Keratinocyte (primary cell): ENCODE measurements around the gene GRM1. TPM values are rescaled to one million over a fixed set of nuclear protein-coding genes. Genes with fewer than 3 reads are reported as not detected.

ENCODE experiments used
- DNase-seq: peaks from one replicate; pipeline ENCODE4 v3.0.0-alpha.2; 2011; ENCODE audit warnings: low read depth, missing footprints, low spot score
- FAIRE-seq: peaks from 2 replicates; lab custom pipeline; 2011; peaks lifted over from hg19 to GRCh38; lab: Jason Lieb, UNC
- H2AFZ ChIP-seq: 2 replicates; pipeline ENCODE4 v1.6.0; 2012; ENCODE audit warnings: low read length, control low read depth, inconsistent platforms; ENCODE audit not compliant: control insufficient read depth
- H3K27ac ChIP-seq: 2 replicates; pipeline ENCODE4 v1.5.1; 2011; ENCODE audit warnings: low read length; ENCODE audit not compliant: control insufficient read depth, insufficient read depth
- H3K27me3 ChIP-seq: 3 replicates; pipeline ENCODE4 v1.6.0; 2011; ENCODE audit warnings: low read length; ENCODE audit not compliant: control insufficient read depth, insufficient read depth; ENCODE audit errors: extremely low read depth
- H3K36me3 ChIP-seq, 2 experiments: 2 replicates in 1 of 2; 3 replicates in 1 of 2; pipeline ENCODE4 v1.5.1; 2011; ENCODE audit warnings: low read length in 2 of 2, mild to moderate bottlenecking in 1 of 2; ENCODE audit not compliant: control insufficient read depth in 2 of 2, insufficient read depth in 2 of 2; ENCODE audit errors: extremely low read depth in 1 of 2
- H3K4me1 ChIP-seq: 3 replicates; pipeline ENCODE4 v1.5.1; 2011; ENCODE audit warnings: low read length; ENCODE audit not compliant: control insufficient read depth, insufficient read depth; ENCODE audit errors: extremely low read depth
- H3K4me2 ChIP-seq: 3 replicates; pipeline ENCODE4 v1.6.0; 2011; ENCODE audit warnings: low read depth, low read length; ENCODE audit not compliant: control insufficient read depth, insufficient read depth; ENCODE audit errors: extremely low read depth
- H3K4me3 ChIP-seq, 3 experiments: fragments of 200-600 bp in 1 of 3; sonication (generic) in 1 of 3; 2 replicates in 2 of 3; 3 replicates in 1 of 3; pipeline ENCODE4 v1.5.1; 2011 to 2016; ENCODE audit warnings: low read length in 3 of 3, mild to moderate bottlenecking in 3 of 3, control low read depth in 2 of 3, inconsistent platforms in 1 of 3, low read depth in 1 of 3, mixed read lengths in 1 of 3, mixed run types in 1 of 3, moderate library complexity in 1 of 3; ENCODE audit not compliant: control insufficient read depth in 2 of 3, insufficient read depth in 2 of 3; ENCODE audit errors: extremely low read depth in 1 of 3
- H3K79me2 ChIP-seq: 2 replicates; pipeline ENCODE4 v1.6.0; 2012; ENCODE audit warnings: low read length; ENCODE audit not compliant: control insufficient read depth, insufficient read depth
- H3K9ac ChIP-seq: 3 replicates; pipeline ENCODE4 v1.6.0; 2011; ENCODE audit warnings: low read length; ENCODE audit not compliant: control insufficient read depth, insufficient read depth; ENCODE audit errors: extremely low read depth
- H3K9me1 ChIP-seq: 3 replicates; pipeline ENCODE4 v1.6.0; 2011; ENCODE audit warnings: low read length; ENCODE audit not compliant: control insufficient read depth, insufficient read depth; ENCODE audit errors: extremely low read depth
- H3K9me3 ChIP-seq: 2 replicates; pipeline ENCODE4 v1.5.1; 2012; ENCODE audit warnings: low read depth, low read length; ENCODE audit not compliant: control insufficient read depth
- H4K20me1 ChIP-seq: 3 replicates; pipeline ENCODE4 v1.6.0; 2011; ENCODE audit warnings: low read length; ENCODE audit not compliant: control insufficient read depth, insufficient read depth; ENCODE audit errors: extremely low read depth
- EZH2 ChIP-seq: IDR thresholded peaks from one replicate; pipeline ENCODE4 v1.6.1; 2012; ENCODE audit warnings: inconsistent platforms, mild to moderate bottlenecking, low read length, moderate library complexity
- dilution Hi-C: fragments of 300-500 bp; cut with MboI; formaldehyde crosslinking; loops from one replicate; pipeline ENCODE4 v1.7.0; 2020; ENCODE audit warnings: low sequenced_read_pairs; ENCODE audit not compliant: extremely low pct_ligation_motif_present
- polyA plus RNA-seq, 5 experiments: library from polyadenylated mRNA; depleted of rRNA in 3 of 5; stranded (reverse) in 3 of 5; stranded (forward) in 1 of 5; unstranded in 1 of 5; fragments of >200 nt; gene quantifications; 1 replicate in 1 of 5; 2 replicates in 3 of 5; 3 replicates in 1 of 5; pipeline versions ENCODE4 v1.2.1 to v1.2.3, GENCODE V29; 2011 to 2012; ENCODE audit warnings: missing spikeins in 2 of 5, low read depth in 1 of 5, low replicate concordance in 1 of 5
- TF ChIP-seq, protein P1 (sequence below), 3 experiments: IDR thresholded peaks in 1 of 3; conservative IDR thresholded peaks in 1 of 3; optimal IDR thresholded peaks in 1 of 3; 2 replicates in 2 of 3; 3 replicates in 1 of 3; pipeline versions ENCODE3 to v1.5.1; 2011; ENCODE audit warnings: low read length in 3 of 3, mild to moderate bottlenecking in 3 of 3, moderate library complexity in 2 of 3, control low read depth in 1 of 3, inconsistent platforms in 1 of 3; ENCODE audit not compliant: insufficient read depth in 2 of 3; ENCODE audit errors: extremely low read depth in 1 of 3

The GRM1 gene
- polyA plus RNA-seq, 1 donor (not counting 4 experiments of a cell fraction or from before 2014, with no cell fraction given) = not detected

DNA sequence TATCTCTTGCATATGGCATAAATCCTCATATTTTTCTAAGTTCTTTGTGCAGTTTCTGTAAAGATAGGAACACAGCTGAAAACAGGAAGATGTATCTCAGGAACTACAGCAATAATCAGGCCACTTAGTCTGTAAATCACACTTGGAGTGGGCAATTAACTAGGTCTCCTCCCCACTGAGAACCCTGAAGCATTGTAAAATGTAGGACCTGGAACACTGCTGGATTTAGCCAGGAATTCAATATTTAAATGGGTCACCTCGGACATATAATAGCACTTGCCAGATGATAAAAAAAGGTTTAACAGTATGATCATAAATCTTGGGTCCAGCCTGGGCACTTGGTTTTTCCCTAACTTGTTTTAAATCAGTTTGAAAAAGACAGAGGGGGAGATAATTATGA, 155.0 kb downstream of the GRM1 start:
- no peak for DNase-seq
- no peak for FAIRE-seq
- Histone ChIP-seq H3K27me3 (no peaks in the 10 kb centered on the region), H3K27ac (no peak overlapping the region), H3K9me3 (no peaks in the 10 kb centered on the region), H4K20me1 (no peaks in the 10 kb centered on the region), H3K4me3 (no peak overlapping the region), H3K79me2 (no peaks in the 10 kb centered on the region), H3K36me3 (no peaks in the 10 kb centered on the region), H2AFZ (no peak overlapping the region), H3K4me2 (no peak overlapping the region), H3K4me1 (no peaks in the 10 kb centered on the region), H3K9ac (no peak overlapping the region), H3K9me1 (no peaks in the 10 kb centered on the region)
- dilution Hi-C loops = no loop called here
- no peak for TF ChIP-seq EZH2
- TF ChIP-seq, protein P1, sequence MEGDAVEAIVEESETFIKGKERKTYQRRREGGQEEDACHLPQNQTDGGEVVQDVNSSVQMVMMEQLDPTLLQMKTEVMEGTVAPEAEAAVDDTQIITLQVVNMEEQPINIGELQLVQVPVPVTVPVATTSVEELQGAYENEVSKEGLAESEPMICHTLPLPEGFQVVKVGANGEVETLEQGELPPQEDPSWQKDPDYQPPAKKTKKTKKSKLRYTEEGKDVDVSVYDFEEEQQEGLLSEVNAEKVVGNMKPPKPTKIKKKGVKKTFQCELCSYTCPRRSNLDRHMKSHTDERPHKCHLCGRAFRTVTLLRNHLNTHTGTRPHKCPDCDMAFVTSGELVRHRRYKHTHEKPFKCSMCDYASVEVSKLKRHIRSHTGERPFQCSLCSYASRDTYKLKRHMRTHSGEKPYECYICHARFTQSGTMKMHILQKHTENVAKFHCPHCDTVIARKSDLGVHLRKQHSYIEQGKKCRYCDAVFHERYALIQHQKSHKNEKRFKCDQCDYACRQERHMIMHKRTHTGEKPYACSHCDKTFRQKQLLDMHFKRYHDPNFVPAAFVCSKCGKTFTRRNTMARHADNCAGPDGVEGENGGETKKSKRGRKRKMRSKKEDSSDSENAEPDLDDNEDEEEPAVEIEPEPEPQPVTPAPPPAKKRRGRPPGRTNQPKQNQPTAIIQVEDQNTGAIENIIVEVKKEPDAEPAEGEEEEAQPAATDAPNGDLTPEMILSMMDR (optimal IDR thresholded peaks at IDR 0.05 in 1 of 3, IDR thresholded peaks at IDR 0.05 in 1 of 3, conservative IDR thresholded peaks at IDR 0.05 in 1 of 3; ENCODE audit: extremely low read depth in 1 of 3, insufficient read depth in 2 of 3, low read length in 3 of 3) = no peak

DNA sequence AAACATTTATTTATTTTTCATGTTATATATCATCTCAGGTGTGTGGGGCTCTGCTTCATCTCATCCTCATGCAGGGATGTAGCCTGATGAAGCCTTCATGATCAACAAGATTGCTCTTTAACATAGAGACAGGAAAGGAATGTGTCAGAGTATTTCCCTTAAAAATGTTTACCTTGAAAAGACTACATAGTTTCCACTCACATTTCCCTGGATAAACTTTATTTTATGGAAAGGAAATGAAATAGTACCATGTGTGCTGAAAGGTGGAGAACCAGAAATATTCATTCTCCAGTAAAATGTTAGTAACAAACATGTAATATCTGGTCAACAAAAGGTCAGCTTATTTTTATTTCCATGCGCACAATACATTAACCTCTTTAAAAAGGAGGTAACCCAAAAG, 155.8 kb downstream of the GRM1 start:
- Histone ChIP-seq H3K9me3 (no peaks in the 10 kb centered on the region), H2AFZ (no peak overlapping the region), H3K4me2 (no peak overlapping the region), H3K4me3 (no peak overlapping the region), H3K36me3 (no peaks in the 10 kb centered on the region), H3K9ac (no peak overlapping the region), H3K27ac (no peak overlapping the region), H3K4me1 (no peaks in the 10 kb centered on the region), H4K20me1 (no peaks in the 10 kb centered on the region), H3K27me3 (no peaks in the 10 kb centered on the region), H3K9me1 (no peaks in the 10 kb centered on the region), H3K79me2 (no peaks in the 10 kb centered on the region)
- no peak for DNase-seq
- dilution Hi-C loops = no loop called here
- FAIRE-seq = no peak
- TF ChIP-seq, protein P1 (optimal IDR thresholded peaks at IDR 0.05 in 1 of 3, IDR thresholded peaks at IDR 0.05 in 1 of 3, conservative IDR thresholded peaks at IDR 0.05 in 1 of 3; ENCODE audit: extremely low read depth in 1 of 3, insufficient read depth in 2 of 3, low read length in 3 of 3) = no peak
- TF ChIP-seq EZH2 = no peak
